Activated CD4-positive, alpha-beta T cell treated with anti-CD3 and anti-CD28 coated beads, Interleukin-2, amount 10 ng/mL, durations not matched to agents 7 days and 5 days (primary cell): ENCODE results near the gene KRTAP1-1. TPM values are rescaled to one million over a fixed set of nuclear protein-coding genes. Genes with fewer than 3 reads are reported as not detected.

ENCODE experiments used
- CTCF ChIA-PET: fragments of 350-600 bp; sonication (Branson Sonifier 250); formaldehyde crosslinking; loops from one replicate; lab custom pipeline; 2021; ENCODE audit warnings: antibody characterized with exemption; lab: Charles Lee
- POLR2A ChIA-PET: fragments of 350-600 bp; sonication (Branson Sonifier 250); formaldehyde crosslinking; loops from one replicate; lab custom pipeline; 2021; ENCODE audit warnings: antibody characterized with exemption; lab: Charles Lee
- DNase-seq: peaks from one replicate; pipeline ENCODE4 v3.0.0-alpha.2; 2020
- H3K27ac Mint-ChIP-seq: one replicate; pipeline ENCODE4 v1.8.0; 2021; ENCODE audit warnings: mild to moderate bottlenecking, moderate library complexity, mixed read lengths
- H3K27me3 Mint-ChIP-seq: one replicate; pipeline ENCODE4 v1.8.0; 2021; ENCODE audit warnings: mixed read lengths
- H3K36me3 Mint-ChIP-seq: one replicate; pipeline ENCODE4 v1.8.0; 2021; ENCODE audit warnings: low read depth, mixed read lengths
- H3K4me1 Mint-ChIP-seq: one replicate; pipeline ENCODE4 v1.8.0; 2021; ENCODE audit warnings: mixed read lengths
- H3K4me3 Mint-ChIP-seq: one replicate; pipeline ENCODE4 v1.8.0; 2021; ENCODE audit warnings: mild to moderate bottlenecking, moderate library complexity, mixed read lengths
- H3K9me3 Mint-ChIP-seq: one replicate; pipeline ENCODE4 v1.8.0; 2021; ENCODE audit warnings: mixed read lengths
- total RNA-seq, 2 experiments: library from RNA; stranded (reverse); gene quantifications; one replicate each; pipeline ENCODE4 v1.2.3, GENCODE V29; 2021

KRTAP1-1 gene
- total RNA-seq, 2 experiments from 2014 or later: not detected

DNA sequence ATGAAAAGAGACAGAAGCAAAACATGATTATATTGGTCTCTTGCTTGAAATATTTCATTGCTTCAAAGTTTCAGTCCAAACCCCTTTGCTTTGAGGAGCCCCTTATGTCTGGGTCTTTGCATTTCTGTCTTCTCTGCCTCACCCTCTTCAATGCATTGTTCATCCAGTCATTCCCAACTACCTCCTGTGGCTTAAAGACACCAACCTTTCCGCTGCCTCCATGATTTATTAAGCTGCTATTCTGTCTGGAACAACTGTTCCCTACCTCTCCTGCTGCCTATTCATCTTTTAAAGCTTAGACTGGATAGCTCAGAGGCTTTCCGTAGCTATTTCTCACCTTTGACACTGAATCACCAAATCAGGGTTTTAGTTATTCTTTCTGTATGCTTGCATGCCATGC, 43.9 kb downstream of the KRTAP1-1 start:
- no peaks in the 10 kb centered on the region for H3K4me1 Mint-ChIP-seq
- DNase-seq: no peak
- POLR2A ChIA-PET: no interaction called here
- peaks cover 48% of the 10 kb centered on the region for H3K27me3 Mint-ChIP-seq
- CTCF ChIA-PET: interaction anchor here (0.9 kb wide), 1 partner anchor 552 kb away, joined by 3 read pairs; no protein-coding TSS in a partner anchor
- no peak overlapping the region for H3K4me3 Mint-ChIP-seq
- no peaks in the 10 kb centered on the region for H3K9me3 Mint-ChIP-seq
- H3K36me3 Mint-ChIP-seq: no peaks in the 10 kb centered on the region
- no peak overlapping the region for H3K27ac Mint-ChIP-seq

- no peak for DNase-seq
- H3K4me1 Mint-ChIP-seq: no peaks in the 10 kb centered on the region
Measured at GRCh38 chr17:40996829-40997228, 44.4 kb downstream of the KRTAP1-1 start.

DNA sequence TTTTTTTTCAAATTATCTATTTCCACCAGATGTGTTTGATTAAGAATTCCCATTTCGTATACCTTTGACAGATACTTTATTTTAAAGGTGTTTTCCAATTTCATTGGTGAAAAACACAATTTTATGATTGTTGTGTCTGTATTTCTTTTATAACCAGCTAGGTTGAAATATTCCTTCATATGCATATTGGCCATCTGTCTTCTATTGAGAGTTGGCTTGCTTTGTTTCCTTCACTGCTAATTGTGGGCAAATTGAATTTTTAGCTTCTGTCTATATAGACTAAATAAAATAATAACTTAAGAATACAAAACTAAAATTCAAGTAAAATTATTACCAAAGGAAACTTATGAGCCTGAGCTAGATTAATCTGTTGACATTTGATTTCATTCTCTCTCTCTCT, 46.1 kb downstream of the KRTAP1-1 start:
- Mint-ChIP-seq H3K4me1 (no peaks in the 10 kb centered on the region), H3K27me3 (peaks cover 54% of the 10 kb centered on the region), H3K27ac (no peak overlapping the region), H3K36me3 (no peaks in the 10 kb centered on the region), H3K9me3 (no peaks in the 10 kb centered on the region), H3K4me3 (no peak overlapping the region)
- no peak for DNase-seq
- CTCF ChIA-PET: interaction anchor here (0.6 kb wide), 1 partner anchor 685 kb away, joined by 5 read pairs; no protein-coding TSS in a partner anchor
- POLR2A ChIA-PET: no interaction called here

More at GRCh38 chr17:40996829-40997228, 44.4 kb downstream of the KRTAP1-1 start:
- Mint-ChIP-seq H3K9me3 (no peaks in the 10 kb centered on the region), H3K27ac (no peak overlapping the region), H3K36me3 (no peaks in the 10 kb centered on the region), H3K4me3 (no peak overlapping the region), H3K27me3 (peaks cover 52% of the 10 kb centered on the region)
- CTCF ChIA-PET: interaction anchor here (0.9 kb wide), 1 partner anchor 552 kb away, joined by 3 read pairs; no protein-coding TSS in a partner anchor
- POLR2A ChIA-PET: no interaction called here

DNA sequence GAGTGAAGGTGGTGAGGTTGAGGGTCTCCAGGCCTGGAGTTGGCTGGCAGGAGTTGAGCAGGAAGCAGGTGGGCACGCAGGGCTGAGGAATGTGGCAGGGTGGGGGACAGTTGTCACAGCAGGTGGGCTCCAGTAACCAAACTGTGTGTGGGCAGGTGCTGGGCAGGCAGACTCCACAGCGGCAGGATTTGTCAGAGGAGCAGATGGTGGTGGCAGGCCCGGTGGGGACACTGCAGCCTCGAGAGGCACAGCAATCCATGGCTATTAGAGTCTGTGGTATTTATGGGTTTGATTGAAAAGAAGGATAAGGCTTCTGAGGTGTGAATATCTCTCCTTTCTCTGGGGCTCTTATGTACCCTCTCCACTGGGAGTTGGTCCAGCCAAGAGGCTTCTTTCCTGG, 47.4 kb downstream of the KRTAP1-1 start, which contains the start of gene KRTAP3-3:
TSS of gene KRTAP3-3 (minus strand) at position 326 of the 400 bp plus-strand sequence. CDS start at position 259, 67 bp downstream.
- Mint-ChIP-seq H3K9me3 (no peaks in the 10 kb centered on the region), H3K4me1 (no peaks in the 10 kb centered on the region), H3K27me3 (peaks cover 55% of the 10 kb centered on the region), H3K4me3 (no peak within 1 kb of the TSS), H3K36me3 (no peaks in the 10 kb centered on the region), H3K27ac (no peak within 1 kb of the TSS)
- CTCF ChIA-PET: no interaction called here
- POLR2A ChIA-PET: no interaction called here
- DNase-seq: no peak

DNA sequence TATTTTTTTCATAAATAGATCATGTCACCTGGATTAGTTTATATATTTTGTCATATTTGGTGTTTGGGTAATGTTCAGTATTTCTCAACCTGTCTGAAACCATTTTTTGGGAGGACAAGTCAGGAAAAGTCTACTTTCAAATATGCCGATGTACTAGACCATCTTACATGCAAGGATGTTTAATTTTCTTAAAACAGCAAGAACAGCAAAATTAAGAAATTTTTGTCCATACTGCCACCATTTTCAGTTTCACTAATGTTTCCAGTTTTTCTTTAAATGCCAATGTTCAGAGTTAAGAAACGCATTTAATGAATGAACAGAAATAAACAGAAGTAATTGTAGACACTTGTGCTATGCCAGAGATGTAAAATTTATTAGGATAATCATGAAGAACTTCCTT, 48.2 kb downstream of the KRTAP1-1 start:
- no peak overlapping the region for H3K4me3 Mint-ChIP-seq
- H3K4me1 Mint-ChIP-seq: no peaks in the 10 kb centered on the region
- no peak for DNase-seq
- H3K9me3 Mint-ChIP-seq: no peaks in the 10 kb centered on the region
- no peaks in the 10 kb centered on the region for H3K36me3 Mint-ChIP-seq
- POLR2A ChIA-PET: no interaction called here
- peaks cover 52% of the 10 kb centered on the region for H3K27me3 Mint-ChIP-seq
- CTCF ChIA-PET: no interaction called here
- no peak overlapping the region for H3K27ac Mint-ChIP-seq

- H3K27me3 Mint-ChIP-seq: peaks cover 49% of the 10 kb centered on the region
Measured at GRCh38 chr17:40992666-40993065, 48.6 kb downstream of the KRTAP1-1 start.

More at GRCh38 chr17:40992666-40993065, 48.6 kb downstream of the KRTAP1-1 start:
- ChIA-PET CTCF (no interaction called here), POLR2A (no interaction called here)
- Mint-ChIP-seq H3K27ac (no peak overlapping the region), H3K4me1 (no peaks in the 10 kb centered on the region), H3K9me3 (no peaks in the 10 kb centered on the region), H3K36me3 (no peaks in the 10 kb centered on the region), H3K4me3 (no peak overlapping the region)
- DNase-seq: no peak

Other genes with a start within 250 kb of the KRTAP1-1 start
- not detected for gene KRT28, start 241.5 kb downstream of the KRTAP1-1 start, total RNA-seq
- gene KRT10, start 218.8 kb downstream of the KRTAP1-1 start, total RNA-seq: 10 to 100 TPM; 21.0 to 22.9 TPM
- not detected for gene KRT12, start 174.2 kb downstream of the KRTAP1-1 start, total RNA-seq
- gene KRT20, start 156.2 kb downstream of the KRTAP1-1 start, total RNA-seq: not detected
- not detected for gene KRT23, start 103.8 kb downstream of the KRTAP1-1 start, total RNA-seq
- not detected for gene KRT39, start 74.5 kb downstream of the KRTAP1-1 start, total RNA-seq
- gene KRT40, start 57.1 kb downstream of the KRTAP1-1 start, total RNA-seq: not detected
- not detected for gene KRTAP3-3, start 47.3 kb downstream of the KRTAP1-1 start, total RNA-seq
- not detected for gene KRTAP3-2, start 41.5 kb downstream of the KRTAP1-1 start, total RNA-seq
- gene KRTAP3-1, start 32.3 kb downstream of the KRTAP1-1 start, total RNA-seq: not detected
- gene KRTAP1-5, start 14.2 kb downstream of the KRTAP1-1 start, total RNA-seq: not detected
- not detected for gene KRTAP1-4, start 11.3 kb downstream of the KRTAP1-1 start, total RNA-seq
- not detected for gene KRTAP1-3, start 6.6 kb downstream of the KRTAP1-1 start, total RNA-seq
- not detected for gene KRTAP2-1, start 5.9 kb upstream of the KRTAP1-1 start, total RNA-seq
- not detected for gene KRTAP2-2, start 13.8 kb upstream of the KRTAP1-1 start, total RNA-seq
- not detected for gene KRTAP2-3, start 18.7 kb upstream of the KRTAP1-1 start, total RNA-seq
- gene KRTAP2-4, start 24.4 kb upstream of the KRTAP1-1 start, total RNA-seq: not detected
- not detected for gene KRTAP4-7, start 42.7 kb upstream of the KRTAP1-1 start, total RNA-seq
- not detected for gene KRTAP4-8, start 56.7 kb upstream of the KRTAP1-1 start, total RNA-seq
- gene KRTAP4-16, start 60.8 kb upstream of the KRTAP1-1 start, total RNA-seq: not detected
- not detected for gene KRTAP4-9, start 63.9 kb upstream of the KRTAP1-1 start, total RNA-seq
- not detected for gene KRTAP4-11, start 76.9 kb upstream of the KRTAP1-1 start, total RNA-seq
- not detected for gene KRTAP4-12, start 82.7 kb upstream of the KRTAP1-1 start, total RNA-seq
- gene KRTAP4-6, start 99.1 kb upstream of the KRTAP1-1 start, total RNA-seq: not detected
- gene KRTAP4-5, start 108.4 kb upstream of the KRTAP1-1 start, total RNA-seq: not detected
- gene KRTAP4-4, start 119.3 kb upstream of the KRTAP1-1 start, total RNA-seq: not detected
- not detected for gene KRTAP4-3, start 126.8 kb upstream of the KRTAP1-1 start, total RNA-seq
- gene KRTAP4-2, start 136.8 kb upstream of the KRTAP1-1 start, total RNA-seq: not detected
- not detected for gene KRTAP4-1, start 143.5 kb upstream of the KRTAP1-1 start, total RNA-seq
- not detected for gene KRTAP9-1, start 148.4 kb upstream of the KRTAP1-1 start, total RNA-seq
- not detected for gene KRTAP9-2, start 185.2 kb upstream of the KRTAP1-1 start, total RNA-seq
- gene KRTAP9-3, start 191.0 kb upstream of the KRTAP1-1 start, total RNA-seq: not detected
- gene KRTAP9-8, start 196.5 kb upstream of the KRTAP1-1 start, total RNA-seq: not detected
- not detected for gene KRTAP9-4, start 208.2 kb upstream of the KRTAP1-1 start, total RNA-seq
- not detected for gene KRTAP9-9, start 213.9 kb upstream of the KRTAP1-1 start, total RNA-seq
- not detected for gene KRTAP9-6, start 223.9 kb upstream of the KRTAP1-1 start, total RNA-seq
- gene KRTAP9-7, start 234.2 kb upstream of the KRTAP1-1 start, total RNA-seq: not detected